PC-3 (cell line): ENCODE measurements around the gene PIEZO2.

Source experiments
- CTCF ChIP-seq: fragments of 300-600 bp; sonication (generic); conservative IDR thresholded peaks from 2 replicates; pipeline ENCODE4 v1.5.1; 2017; ENCODE audit warnings: antibody characterized with exemption, low read depth, mild to moderate bottlenecking, low read length
- EZH2phosphoT487 ChIP-seq: fragments of 300-600 bp; sonication (generic); IDR thresholded peaks from 2 replicates; pipeline ENCODE4 v1.6.1; 2018; ENCODE audit warnings: mild to moderate bottlenecking, antibody characterized with exemption, low read length, borderline replicate concordance

- TF ChIP-seq EZH2phosphoT487 (no peak), CTCF (no peak)
These were observed 3.0 kb downstream of the PIEZO2 start for GRCh38 chr18:11146238-11146946.
